Measurements from ENCODE around the gene KCNK18.

GRCh38 chr10:117189557-117189956 lies 7.7 kb upstream of the KCNK18 start:
- no peak for TF ChIP-seq CTCF (IDR thresholded peaks at IDR 0.05)
- TF ChIP-seq POLR2A (IDR thresholded peaks at IDR 0.05), result no peak

Data from right lobe of liver (tissue), 4 donors.